Stimulated activated CD4-positive, alpha-beta T cell treated with anti-CD3 and anti-CD28 coated beads, TNF-alpha, amount 100 ng/mL, for 4 hours (primary cell): ENCODE results near the gene SULT1A2.
"Not testable (repeated sequence)": the region's sequence is repeated elsewhere in the genome, so short reads cannot be mapped to it uniquely, and the experiment has no call there.

ENCODE experiments used
- DNase-seq, 3 experiments: peaks; one replicate each; pipeline ENCODE4 v3.0.0-alpha.2; 2020; ENCODE audit warnings: low read depth in 3 of 3

The SULT1A2 gene

DNA sequence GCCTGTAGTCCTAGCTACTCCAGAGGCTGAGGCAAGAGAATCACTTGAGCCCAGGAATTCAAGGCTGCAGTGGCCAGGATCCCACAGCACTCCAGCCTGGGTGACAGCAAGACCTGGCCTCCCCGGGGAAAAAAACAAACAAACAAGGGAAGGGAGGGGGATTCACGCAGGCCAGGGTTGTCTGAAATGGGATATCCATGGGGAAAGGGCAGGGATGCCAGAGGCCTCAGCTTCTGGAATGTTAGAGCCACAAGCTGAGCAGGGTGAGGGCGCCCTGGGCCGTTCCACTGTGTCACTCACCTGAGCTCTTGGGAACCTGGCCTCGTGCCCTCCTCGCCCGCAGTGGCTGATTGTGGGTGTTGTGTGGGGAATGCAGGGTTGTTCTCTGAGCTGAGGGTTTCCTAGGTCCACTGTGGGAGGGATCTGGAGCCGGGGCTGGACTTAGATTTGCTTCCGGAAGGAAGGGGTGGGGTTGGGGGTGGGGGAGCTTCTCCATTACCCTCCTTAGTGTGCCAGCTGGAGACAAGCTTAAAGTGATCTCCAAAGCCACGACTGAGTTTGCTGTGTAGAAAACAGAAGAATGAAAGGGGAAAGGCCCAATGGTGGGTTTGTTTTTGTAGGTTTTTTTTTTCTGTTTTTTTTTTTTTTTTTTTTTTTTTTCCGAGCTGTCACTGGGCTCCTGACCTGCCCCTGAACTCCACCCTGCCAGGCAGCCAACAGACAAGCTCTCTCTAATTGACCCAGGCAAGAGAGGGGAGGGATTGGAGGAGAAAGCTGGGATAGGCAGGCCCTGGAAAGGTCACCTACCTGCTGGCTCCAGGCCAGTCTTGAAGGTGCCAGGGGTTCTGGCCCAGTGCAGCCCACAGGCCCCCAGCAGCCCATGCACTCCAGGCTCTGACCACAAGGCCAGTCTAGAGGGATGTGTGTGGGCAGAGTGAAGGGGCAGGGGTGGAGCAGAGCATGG, 13.1 kb upstream of the SULT1A2 start, which contains the start of gene SULT1A1:
TSS of gene SULT1A1 (minus strand) at position 414 of the 964 bp plus-strand sequence. CDS start 1,189 bp downstream, outside the sequence.
- DNase-seq: no peak

DNA sequence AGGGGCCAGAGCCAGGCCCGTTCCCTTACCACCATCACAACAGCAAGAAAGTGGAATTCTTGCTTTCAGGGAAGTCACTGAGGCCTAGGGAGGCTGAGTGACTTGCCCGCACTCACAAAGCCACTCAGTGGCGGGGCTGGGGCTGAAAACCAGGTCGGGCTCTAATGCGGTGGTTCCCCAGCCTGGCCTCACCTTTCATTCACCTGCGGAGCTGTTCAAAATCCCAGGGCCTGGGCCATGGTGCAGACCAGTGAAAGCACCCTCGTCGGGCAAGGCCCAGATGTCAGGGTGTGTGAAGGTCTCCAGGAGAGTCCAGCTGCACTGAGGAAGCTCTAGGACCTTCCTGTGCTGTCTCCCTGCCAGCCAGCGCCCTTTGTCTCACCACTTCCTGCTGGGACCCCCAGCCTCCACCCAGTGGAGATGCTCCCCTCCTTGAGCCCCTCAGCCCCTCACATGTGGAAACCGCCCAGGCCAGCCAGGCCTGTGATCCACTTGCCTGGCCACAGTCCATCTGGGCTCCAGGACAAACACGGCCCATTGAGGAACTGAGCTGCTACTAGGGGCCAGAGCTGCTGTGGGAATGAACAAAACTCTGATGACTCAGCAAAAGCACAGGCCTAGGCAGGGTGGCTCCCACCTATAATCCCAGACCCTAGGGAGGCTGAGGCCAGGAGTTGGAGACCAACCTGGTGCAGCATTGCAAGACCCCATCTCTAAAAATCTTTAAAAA, 12.2 kb upstream of the SULT1A2 start:
- DNase-seq: not testable (repeated sequence)

DNA sequence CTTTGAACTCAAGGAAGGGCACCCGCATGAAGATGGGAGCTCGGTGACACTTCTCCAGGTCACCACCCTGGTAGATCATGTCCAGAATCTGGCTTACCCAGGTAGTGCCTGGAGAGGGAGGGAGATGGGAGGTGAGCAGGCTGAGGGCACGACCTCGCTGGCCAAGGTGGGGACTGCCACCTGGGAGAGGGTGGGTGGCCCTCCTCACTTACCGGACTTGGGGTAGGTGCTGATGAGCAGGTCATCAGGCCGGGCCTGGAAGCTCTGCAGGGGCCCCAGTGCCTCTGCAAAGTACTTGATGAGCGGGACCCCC, 11.6 kb upstream of the SULT1A2 start:
- DNase-seq: not testable (repeated sequence)

DNA sequence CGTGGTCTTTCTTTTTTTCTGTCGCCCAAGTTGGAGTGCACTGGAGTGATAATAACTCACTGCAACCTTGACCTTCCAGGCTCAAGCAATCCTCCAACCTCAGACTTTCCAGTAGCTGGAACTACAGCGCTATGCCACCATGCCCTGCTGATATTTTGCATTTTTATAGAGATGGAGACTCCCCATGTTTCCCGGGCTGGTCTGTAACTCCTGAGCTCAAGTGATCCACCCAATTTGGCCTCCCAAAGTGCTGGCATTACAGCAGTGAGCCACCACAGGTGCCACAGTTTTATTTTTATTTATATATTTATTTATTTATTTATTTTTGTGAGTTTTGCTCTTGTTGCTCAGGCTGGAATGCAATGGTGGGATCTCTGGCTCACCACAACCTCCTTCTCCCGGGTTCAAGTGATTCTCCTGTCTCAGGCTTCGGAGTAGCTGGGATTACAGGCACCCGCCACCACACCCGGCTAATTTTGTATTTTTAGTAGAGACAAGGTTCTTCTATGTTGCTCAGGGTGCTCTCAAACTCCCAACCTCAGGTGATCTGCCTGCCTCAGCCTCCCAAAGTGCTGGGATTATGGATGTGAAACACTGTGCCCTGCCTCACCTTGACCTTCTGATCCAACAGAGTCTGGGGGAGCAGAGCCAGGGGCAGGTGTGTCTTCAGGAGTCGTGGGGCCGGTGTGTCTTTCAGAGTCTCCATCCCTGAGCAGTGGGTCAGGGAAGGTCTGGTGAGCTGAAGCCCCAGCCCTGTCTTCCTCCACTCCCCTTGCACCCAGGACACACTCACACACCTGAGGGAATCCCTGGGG, 11.0 kb upstream of the SULT1A2 start:
- DNase-seq: not testable (repeated sequence)

DNA sequence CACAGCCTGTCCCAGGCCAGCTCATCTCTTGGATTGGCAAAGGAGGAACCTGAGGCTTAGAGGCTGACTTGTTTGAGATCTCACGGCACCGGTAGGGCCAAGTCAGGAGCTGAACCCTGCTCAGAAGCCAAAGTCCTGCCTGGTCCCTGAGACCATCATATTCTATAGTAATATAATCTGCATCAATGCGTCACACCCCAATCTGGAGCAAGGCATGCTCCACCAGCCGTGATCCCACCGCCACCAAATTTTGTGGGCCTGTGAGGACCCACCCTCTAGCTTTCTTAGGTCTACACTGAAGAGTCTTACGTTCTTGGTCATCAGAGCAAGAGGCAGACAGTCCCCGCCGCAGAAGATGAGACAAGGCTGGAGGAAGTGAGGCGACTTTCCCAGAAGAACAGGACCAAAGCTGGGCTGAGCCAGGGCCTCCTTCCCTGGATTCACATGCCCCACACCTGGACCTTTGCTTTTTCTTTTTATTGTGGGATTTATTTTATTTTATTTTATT, 10.3 kb upstream of the SULT1A2 start:
- DNase-seq: no peak

DNA sequence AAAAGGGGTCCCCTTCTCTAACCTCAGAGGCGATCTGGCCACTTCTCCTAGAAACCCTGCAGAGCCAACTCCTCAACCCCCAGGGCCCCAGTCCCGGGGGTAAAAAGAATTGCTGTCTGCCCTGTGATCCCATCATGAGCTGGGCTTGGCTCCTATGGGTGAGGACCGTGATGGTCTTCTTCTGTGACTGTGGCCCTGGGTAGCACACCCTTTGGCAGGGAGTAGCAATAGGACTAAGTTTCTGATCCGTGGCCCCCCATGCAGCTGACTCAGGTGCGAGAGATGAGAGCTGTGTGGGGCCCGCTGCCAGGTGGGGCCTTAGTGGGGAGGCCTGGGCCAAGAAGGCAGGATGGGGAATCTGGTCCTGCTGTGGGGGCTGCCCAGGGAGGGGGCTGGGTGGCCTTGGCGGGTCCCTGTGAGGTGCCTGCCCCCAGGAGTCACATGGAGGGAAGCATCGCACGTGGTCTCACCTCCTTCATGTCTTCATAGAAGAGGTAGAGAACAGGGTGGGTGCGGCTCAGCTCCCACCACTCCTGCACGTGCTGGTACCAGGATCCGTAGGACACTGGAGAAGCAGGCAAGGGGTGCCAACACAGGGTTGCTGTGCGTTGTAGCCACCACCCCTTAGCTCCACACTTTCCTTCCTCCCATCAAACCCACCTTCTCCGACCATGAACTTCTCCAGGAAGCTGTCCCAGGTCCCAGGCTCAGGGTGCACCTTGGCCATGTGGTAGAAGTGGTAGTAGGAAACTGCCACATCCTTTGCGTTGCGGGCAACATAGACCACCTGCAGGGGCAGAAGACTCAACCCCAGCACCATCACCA, 9.7 kb upstream of the SULT1A2 start:
- DNase-seq: no peak

DNA sequence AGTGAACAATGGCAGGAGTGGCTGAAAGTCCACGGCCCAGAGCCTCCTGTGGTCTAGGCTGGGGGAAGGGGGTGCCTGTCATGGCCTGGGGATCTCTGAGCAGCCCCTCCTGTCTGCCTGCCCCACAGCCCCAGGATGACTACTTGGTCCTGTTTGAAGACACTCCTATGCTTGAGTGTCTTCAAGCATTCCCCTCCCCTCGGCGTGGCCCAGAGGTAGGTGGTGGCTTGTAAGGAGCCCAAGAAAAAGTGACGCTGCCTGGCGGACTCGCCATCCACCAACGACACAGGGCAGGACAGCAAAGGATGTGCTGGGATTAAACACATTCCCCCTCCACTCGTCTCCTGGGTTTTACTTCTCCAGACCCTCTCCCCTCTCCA, 7.3 kb upstream of the SULT1A2 start:
- no peak for DNase-seq

DNA sequence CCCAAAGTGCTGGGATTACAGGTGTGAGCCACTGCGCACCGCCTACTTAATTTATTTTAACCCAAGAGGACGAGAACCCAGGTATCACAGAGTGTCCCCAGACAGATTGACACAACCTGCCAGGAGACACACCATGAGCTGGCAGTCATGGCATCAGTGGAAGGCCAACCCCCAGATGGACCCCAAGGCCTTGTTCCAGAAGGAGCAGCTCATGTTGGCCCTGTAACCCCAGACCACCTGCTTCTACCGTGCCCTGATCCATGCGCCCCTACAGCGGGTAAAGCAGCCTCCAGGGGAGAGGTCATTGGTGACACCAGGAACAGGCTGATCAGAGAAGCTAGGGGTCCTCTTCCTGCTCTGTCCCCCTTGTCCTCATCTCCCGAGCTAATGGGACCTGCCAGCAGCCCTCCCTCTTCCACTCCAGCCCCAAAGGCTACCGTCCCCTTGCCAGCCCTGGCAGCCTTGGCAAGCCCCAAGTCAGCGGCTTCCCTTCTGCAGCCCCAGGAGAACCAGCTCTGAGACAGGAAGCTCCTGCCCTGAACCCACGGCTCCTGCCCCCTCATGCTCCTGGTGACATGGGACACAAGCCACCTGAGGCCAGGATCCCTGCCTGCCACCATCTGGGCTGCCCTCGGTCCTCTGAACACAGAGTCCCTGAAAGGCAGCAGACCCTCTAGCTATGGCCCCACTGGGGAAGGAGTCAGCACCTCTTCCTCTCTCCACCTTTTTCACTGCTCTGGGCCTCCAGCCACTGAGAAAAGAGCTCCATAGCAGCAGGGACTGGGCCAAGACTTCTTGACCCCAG, 6.7 kb upstream of the SULT1A2 start:
- no peak for DNase-seq

DNA sequence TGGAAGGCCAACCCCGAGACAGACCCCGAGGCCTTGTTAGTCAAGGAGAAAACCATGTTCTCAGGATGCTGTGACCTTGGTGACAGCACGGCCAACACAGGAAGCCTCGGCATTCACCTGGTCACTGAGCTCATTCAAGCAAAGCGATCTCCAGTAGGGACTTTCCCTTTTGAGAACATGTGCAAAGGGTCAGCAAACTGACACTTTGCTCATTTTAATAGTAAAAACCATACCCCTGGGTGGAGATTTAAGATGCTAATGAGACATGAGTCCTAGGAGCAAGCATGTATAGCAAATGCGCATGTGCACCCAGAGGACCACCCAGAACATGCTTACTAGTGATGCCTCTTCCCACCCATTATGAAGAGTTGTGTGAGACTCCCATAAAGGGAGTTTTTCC, 5.7 kb upstream of the SULT1A2 start:
- no peak for DNase-seq

DNA sequence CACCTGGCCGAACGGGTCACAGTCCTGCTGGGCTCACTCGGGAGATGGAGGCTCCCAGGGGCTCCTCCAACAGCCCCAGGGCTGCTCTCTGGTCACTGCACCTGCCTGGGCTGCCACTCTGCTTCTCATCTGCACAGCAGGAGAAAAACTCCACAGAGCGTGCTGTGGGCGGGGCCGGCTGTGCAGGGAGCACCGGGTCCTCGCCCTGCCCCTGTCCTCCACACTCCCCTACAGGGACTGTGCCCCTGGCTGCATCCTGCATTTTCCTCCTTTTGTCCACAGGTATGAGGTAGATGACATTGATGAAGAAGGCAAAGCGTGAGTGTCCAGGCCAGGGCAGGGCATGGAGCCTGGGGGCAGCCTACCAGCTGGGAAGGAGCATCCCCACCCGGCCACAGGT, 5.2 kb upstream of the SULT1A2 start:
- not testable (repeated sequence) for DNase-seq

DNA sequence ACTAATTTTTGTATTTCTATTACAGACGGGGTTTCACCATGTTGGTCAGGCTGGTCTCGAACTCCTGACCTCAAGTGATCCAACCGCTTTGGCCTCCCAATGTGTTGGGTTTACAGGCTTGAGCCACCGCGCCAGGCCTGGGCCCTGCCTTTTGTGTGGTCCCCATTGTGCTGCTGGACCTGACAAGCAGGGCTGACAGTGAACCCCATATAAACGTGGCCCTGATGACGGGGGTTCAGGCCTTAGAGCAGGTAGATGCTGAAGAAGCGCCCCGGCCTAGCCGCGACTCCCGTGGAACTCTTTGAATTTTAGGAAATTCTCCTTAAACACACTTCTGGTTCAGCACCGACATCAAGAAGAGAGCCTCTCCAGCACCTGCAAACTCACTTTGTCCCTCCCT, 4.7 kb upstream of the SULT1A2 start:
- DNase-seq: not testable (repeated sequence)

DNA sequence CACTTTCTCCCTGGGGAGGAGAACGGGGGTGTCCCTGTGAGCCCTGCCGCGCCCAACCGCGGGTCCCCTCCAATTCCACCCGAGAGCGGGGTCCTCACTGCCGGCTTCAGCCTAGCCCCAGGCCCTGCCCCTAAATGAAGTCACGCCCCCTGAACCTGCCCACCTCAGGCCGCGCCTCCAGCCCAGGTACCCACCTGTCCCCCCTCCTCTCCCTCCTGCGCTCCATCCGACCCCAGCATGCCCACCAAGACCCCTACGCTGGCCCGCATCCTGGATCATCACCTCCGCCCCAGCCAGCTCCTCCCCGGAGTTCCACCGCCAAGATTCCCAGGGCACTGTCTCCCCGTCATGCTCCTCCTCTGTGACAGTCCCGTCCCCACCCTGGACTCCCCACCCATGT, 4.1 kb upstream of the SULT1A2 start:
- not testable (repeated sequence) for DNase-seq

DNA sequence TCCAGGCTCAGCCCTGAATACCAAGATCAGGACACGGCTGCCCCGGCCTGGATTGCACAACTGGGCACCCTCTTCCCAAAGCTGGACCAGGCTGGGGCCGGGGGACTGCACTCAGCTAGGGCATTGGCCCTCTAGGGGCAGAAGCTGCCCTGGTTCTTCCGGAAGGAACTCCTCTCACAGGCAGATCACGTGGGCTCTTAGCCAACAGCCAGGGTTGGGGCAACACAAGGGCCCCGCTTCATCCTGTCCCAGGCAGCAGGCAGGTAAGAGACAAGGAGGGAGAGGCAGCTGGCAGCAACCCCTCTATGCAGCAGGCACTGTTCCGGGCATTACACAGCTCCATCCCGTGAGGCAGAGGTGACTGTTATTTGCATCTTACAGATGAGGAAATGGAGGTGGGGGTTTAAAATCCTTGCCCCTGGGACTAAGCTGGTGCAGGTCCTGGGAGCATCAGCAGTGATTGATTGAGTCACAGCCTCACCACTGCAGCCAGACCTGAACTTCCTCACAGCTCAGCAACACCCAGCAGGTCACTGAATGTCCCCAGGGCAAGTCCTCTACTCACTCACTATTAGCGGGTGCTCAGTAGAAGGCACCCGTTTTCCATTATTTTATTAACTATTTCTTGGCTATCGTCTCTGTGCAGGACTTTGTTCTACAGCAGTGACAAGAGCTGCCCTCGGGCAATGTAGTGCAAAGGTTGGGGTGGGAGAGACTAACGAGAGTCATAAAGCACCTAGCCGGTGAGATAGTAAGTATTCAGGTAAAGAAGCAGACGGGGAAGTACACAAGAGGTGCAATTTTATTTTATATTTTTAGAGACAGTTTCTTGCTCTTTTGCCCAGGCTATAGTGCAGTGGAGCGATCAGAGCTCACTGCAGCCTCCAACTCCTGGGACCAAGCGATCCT, 2.8 kb upstream of the SULT1A2 start:
- not testable (repeated sequence) for DNase-seq

DNA sequence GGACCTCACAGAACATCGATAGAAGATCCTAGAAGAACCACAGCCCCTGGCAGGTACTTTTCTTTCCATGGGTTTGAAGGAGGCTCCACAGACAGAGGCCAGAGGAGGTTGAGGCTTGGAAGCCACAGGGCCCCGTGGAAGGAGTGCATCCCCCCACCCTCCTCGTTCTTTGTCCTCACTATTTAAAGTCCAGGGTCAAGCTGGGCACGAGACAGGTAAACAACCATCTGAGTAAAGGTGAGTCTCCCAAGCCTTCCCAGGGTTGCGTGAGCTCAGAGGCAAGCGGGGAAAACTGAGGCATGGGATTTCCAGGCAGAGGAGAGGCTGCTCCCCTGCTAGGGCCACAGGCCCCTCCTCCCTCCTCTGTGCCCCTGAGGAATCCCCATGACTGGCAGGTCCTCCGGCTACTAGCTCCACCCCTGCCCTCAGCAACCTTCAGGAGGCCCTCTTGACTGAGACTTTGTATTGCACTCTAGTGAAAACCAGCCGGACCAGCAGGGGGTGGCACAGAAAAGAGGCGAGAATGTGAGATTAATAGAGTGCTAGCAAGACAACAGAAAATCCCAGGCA, 927 bp upstream of the SULT1A2 start:
- DNase-seq: no peak

DNA sequence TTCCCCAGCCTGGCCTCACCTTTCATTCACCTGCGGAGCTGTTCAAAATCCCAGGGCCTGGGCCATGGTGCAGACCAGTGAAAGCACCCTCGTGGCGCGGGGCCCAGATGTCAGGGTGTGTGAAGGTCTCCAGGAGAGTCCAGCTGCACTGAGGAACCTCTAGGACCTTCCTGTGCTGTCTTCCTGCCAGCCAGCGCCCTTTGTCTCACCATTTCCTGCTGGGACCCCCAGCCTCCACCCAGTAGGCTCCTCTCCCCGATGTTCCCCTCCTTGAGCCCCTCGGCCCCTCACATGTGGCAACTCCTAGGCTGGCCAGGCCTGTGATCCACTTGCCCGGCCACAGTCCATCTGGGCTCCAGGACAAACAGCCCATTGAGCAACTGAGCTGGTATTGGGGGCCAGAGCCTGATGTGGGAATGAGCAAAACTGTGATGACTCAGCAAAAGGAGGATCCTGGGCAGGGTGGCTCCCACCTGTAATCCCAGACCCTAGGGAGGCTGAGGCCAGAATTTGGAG, 677 bp downstream of the SULT1A2 start:
- DNase-seq: no peak

DNA sequence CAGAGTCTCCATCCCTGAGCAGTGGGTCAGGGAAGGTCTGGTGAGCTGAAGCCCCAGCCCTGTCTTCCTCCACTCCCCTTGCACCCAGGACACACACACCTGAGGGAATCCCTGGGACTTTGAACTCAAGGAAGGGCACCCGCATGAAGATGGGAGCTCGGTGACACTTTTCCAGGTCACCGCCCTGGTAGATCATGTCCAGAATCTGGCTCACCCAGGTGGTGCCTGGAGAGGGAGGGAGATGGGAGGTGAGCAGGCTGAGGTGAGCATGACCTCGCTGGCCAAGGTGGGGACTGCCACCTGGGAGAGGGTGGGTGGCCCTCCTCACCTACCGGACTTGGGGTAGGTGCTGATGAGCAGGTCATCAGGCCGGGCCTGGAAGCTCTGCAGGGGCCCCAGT, 1.4 kb downstream of the SULT1A2 start:
- not testable (repeated sequence) for DNase-seq

DNA sequence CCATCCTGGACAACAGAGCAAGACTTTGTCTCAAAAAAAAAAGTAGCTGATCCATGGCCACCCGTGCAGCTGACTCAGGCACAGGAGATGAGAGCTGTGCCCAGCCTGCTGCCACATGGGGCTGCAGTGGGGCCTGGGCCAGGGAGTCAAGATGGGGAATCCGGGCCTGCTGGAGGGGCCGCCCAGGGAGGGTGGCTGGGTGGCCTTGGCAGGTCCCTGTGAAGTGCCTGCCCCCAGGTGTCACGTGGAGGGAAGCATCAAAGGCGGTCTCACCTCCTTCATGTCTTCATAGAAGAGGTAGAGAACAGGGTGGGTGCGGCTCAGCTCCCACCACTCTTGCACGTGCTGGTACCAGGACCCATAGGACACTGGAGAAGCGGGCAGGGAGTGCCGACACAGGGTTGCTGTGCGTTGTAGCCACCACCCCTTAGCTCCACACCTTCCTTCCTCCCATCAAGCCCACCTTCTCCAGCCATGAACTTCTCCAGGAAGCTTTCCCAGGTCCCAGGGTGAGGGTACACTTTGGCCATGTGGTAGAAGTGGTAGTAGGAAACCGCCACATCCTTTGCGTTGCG, 3.8 kb downstream of the SULT1A2 start:
- DNase-seq: no peak

DNA sequence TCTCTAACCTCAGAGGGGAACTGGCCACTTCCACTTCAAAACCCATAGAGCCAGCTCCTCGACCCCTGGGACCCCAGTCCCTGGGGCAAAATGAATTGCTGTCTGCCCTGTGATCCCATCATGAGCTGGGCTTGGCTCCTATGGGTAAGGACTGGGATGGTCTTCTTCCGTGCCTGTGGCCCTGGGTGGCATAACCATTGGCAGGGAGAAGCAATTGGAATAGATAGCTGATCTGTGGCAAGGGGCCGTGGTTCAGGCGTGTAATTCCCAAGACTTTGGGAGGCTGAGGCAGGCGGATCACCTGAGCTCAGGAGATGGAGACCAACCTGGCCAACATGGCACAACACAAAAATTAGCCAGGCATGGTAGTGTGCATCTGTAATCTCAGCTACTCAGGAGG, 4.3 kb downstream of the SULT1A2 start:
- DNase-seq: no peak
